GM21723 (cell line): ENCODE data around the gene DNLZ.

Experiments
- ATAC-seq: cut with Tn5 transposase; IDR thresholded peaks from one replicate; pipeline ENCODE4 v1.9.1; 2021; ENCODE audit warnings: mild to moderate bottlenecking, moderate library complexity; ENCODE audit not compliant: unreplicated experiment

DNLZ gene

GRCh38 chr9:136397643-136398042 is 34.1 kb upstream of the DNLZ start:
- ATAC-seq, result no peak

- no peak for ATAC-seq
Observed at GRCh38 chr9:136396219-136396515, 32.6 kb upstream of the DNLZ start.

GRCh38 chr9:136395345-136396218 is 32.0 kb upstream of the DNLZ start:
- ATAC-seq, result no peak

DNA sequence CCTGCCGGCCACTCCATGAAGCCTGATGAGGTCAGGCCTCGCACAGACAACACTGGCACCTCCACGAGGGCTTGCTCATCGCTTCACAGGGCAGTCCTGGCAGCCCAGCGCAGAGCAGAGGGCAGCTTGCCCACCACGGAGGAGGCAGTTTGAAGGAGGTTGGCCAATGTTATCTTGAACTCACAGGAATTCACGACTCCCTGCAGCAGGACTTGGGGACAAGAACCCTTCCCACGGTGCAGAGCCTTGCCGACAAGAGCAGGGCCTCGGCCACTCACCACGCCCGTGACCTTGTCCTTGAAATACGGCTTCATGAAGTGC is 31.4 kb upstream of the DNLZ start:
- ATAC-seq, result no peak

- no peak for ATAC-seq
Observed at GRCh38 chr9:136394312-136395019, 30.9 kb upstream of the DNLZ start.

- ATAC-seq, result no peak
Observed at GRCh38 chr9:136393531-136393930, 30.0 kb upstream of the DNLZ start.

- ATAC-seq, result no peak
Observed at GRCh38 chr9:136392538-136393449, 29.2 kb upstream of the DNLZ start.

DNA sequence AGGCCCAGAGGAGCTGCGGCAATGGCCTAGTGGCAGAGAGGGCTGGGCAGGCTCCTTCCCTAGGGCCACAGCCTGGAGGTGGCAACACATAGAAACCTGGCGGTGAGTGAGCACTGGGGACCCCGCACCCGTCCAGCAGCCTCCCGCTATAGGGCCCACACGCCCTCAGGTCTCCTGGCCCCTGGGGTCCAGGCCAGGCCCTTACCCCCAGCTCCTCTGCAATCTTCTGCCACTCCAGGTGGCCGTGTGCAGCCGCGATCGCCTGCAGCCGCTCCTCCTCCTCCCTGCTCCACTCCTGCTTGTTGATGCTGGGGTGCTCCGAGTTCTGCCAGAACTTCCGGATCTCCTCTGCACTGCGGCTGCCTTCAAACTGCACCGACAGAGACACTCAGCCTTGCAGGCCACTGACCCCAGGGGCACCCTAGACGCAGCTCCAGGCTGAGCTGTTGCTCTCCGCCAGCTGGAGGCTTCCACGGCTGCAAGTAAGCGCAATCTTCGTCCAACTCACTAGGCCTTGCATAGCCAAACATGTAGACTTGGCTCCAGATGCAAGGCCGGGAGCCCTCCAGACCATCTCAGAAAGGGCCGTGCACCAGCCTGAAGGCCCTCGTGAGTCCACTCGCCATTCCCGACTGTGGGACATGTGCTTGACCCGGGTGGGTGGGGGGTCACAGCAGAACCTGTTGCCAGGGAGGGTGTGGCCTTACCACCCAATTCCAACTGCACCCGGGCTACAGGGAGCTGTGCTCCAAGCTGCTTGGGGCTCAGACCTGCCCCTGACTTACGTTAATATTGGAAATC is 28.4 kb upstream of the DNLZ start:
- no peak for ATAC-seq

- ATAC-seq, result no peak
Observed at GRCh38 chr9:136389396-136389795, 25.9 kb upstream of the DNLZ start.

DNA sequence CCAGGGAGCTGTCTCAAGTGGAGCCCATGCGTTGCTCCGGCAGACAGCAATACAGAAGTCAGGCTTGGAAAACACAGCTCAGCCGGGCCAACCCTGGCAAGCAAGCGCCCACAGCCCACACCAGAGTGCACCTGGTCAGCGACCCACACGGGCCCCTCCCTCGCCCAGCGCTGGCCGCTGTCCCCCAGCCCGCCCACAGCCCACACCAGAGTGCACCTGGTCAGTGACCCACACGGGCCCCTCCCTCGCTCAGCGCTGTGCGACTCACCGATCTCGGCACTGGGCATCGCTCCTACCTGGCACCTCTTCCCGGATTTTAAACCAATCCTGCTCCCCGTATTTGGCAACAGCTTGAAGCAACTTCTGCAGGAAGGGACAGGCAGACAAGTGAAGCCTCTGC is 23.7 kb upstream of the DNLZ start:
- ATAC-seq, result no peak

DNA sequence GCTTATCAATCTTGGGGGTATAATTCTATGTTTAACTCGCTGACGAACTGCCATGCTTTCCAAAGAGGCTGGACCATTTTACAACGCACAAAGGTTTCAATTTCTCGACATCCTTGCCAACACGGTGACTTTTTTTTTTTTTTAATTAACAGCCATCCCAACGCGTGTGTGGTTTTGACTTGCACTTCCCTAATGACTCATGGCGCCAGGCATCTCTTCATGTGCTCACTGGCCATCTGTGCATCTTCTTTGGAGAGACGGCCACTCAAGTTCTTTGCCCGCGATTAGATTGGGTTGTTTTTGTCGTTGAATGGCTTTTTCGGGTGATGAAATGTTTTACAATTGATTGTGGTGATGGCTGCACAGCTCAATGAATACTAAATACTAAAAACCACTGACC is 22.5 kb upstream of the DNLZ start:
- no peak for ATAC-seq

DNA sequence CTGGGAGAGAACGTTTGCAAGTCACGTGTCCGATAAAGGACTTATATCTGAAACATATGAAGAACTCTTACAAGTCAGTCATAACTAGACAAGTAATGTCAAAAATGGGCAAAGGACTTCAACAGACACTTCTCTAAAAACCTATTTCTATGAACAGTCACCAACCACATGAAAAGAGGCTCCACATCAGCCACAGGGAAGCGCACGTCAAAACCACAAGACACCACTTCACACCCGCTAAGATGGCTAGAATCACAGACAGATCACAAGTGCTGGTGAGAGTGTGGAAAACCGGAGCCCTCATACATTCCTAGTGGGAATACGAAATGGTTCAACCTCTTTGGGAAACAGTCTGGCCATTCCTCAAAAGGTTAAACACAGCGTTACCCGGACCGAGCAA is 21.5 kb upstream of the DNLZ start:
- no peak for ATAC-seq

- no peak for ATAC-seq
Observed at GRCh38 chr9:136383436-136383835, 19.9 kb upstream of the DNLZ start.

DNA sequence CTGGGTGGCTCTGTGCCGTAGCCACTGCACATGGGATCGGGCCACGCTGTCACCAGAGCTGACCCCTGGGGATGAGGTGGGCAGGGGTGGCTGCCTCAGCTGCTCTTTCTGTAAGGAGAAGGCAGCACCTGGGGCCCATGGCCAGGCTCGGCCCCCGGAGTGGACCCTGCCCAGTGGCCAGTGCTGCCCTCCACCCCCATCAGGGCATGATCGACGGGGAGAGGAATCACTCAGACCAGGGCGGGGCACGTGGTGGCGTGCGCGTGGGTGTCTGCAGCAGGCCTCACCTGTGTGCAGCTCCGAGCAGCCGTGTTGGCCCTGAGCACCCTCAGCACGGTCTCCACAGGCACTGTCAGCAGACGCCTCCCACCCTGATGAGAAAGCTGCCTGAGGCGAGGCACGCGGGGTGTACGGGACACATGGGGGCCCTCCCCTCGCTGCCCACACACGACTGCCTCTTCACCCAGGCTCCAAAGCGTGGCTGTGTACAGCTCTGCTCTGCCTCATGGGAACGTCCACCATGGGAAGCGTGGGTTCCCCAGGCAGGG is 18.5 kb upstream of the DNLZ start:
- no peak for ATAC-seq

- ATAC-seq, result no peak
Observed at GRCh38 chr9:136381311-136381710, 17.8 kb upstream of the DNLZ start.

DNA sequence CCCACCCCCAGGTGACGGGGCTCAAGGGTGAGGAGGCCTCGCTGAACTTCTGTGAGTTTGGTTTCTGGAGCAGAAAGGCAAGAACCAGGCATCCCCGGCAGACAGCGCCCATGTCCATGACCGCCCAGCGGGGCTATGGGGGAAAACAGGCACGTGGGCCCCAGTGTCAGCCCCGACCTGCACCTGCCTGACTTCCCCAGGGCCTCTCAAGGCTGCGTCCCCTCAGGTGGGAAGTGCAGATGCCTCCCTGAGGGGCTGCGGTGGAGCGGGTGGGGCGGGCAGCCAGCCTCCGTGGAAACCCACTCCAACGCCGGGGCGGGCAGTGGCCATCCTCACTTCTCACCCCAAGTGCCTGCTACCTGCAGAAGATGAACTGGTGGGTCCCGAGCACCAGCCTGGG is 16.8 kb upstream of the DNLZ start:
- ATAC-seq, result no peak

GRCh38 chr9:136379891-136380290 is 16.3 kb upstream of the DNLZ start:
- no peak for ATAC-seq

DNA sequence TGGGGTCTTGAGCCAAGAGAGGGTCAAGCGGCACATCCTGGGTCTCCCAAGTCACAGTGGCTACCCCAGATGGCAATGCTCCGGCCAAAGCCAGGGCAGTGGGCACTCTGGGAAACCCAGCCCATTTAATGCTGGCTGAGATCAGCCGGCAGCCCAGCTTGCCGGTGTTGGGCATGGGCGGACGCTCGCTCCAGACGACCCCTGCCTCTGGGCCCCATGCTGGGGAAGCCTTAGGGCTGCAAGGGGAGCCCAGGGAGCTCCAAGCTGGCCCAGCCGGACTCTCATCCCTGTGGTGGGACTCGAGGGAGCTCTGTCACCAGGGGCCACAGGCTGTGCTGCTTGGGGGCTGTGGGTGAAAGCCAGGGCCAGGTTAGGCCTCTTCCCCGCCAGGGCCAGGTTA is 15.9 kb upstream of the DNLZ start:
- no peak for ATAC-seq

- no peak for ATAC-seq
Observed at GRCh38 chr9:136379003-136379287, 15.4 kb upstream of the DNLZ start.

GRCh38 chr9:136378170-136379002 is 14.8 kb upstream of the DNLZ start:
- ATAC-seq, result no peak
